Measurements from ENCODE around the gene EEFSEC. TPM values are rescaled to one million over a fixed set of nuclear protein-coding genes. Genes with fewer than 3 reads are reported as not detected.

EEFSEC gene
- total RNA-seq, 2 experiments from 2014 or later: 19.4 to 19.7 TPM

GRCh38 chr3:128346562-128346961 lies 193.3 kb downstream of the EEFSEC start:
- Mint-ChIP-seq H3K4me1 (no peaks in the 10 kb centered on the region), H3K27ac (no peak overlapping the region), H3K4me3 (no peak overlapping the region), H3K36me3 (no peaks in the 10 kb centered on the region), H3K9me3 (ENCODE audit: low read depth) (no peaks in the 10 kb centered on the region), H3K27me3 (no peaks in the 10 kb centered on the region)
- ATAC-seq: no peak
- CTCF ChIA-PET: no interaction called here
- no peak for DNase-seq

GRCh38 chr3:128347282-128347681 lies 194.0 kb downstream of the EEFSEC start:
- Mint-ChIP-seq H3K4me1 (no peaks in the 10 kb centered on the region), H3K9me3 (ENCODE audit: low read depth) (no peaks in the 10 kb centered on the region), H3K4me3 (no peak overlapping the region), H3K36me3 (no peaks in the 10 kb centered on the region), H3K27me3 (no peaks in the 10 kb centered on the region), H3K27ac (no peak overlapping the region)
- DNase-seq (no peak), ATAC-seq (no peak)
- CTCF ChIA-PET: no interaction called here

DNA sequence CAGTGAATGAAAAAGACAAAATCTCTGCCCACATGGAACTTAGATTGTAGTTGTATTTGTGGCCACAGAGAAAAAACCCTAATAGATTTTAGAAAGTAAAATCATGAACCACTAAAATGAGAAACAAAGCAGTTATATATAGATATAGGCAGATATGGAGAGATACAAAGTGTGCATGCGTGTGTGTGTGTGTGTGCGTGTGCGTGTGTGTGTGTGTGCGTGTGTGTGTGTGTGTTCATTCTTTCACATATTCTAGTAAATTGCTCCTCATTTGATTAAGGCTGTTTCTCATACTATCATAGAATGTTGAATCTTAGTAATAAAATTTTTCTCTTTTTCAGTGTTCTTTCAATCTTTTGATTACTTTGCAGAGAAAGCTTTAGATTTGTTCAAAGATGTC lies 194.8 kb downstream of the EEFSEC start:
- Mint-ChIP-seq H3K27me3 (no peaks in the 10 kb centered on the region), H3K27ac (no peak overlapping the region), H3K4me1 (no peaks in the 10 kb centered on the region), H3K9me3 (ENCODE audit: low read depth) (no peaks in the 10 kb centered on the region), H3K4me3 (no peak overlapping the region), H3K36me3 (no peaks in the 10 kb centered on the region)
- CTCF ChIA-PET: no interaction called here
- ATAC-seq (no peak), DNase-seq (no peak)

- Mint-ChIP-seq H3K27me3 (no peaks in the 10 kb centered on the region), H3K36me3 (no peaks in the 10 kb centered on the region), H3K4me3 (no peak overlapping the region), H3K4me1 (no peaks in the 10 kb centered on the region), H3K9me3 (ENCODE audit: low read depth) (no peaks in the 10 kb centered on the region), H3K27ac (no peak overlapping the region)
- DNase-seq: no peak
- ATAC-seq: no peak
- CTCF ChIA-PET: no interaction called here
These were observed 195.7 kb downstream of the EEFSEC start for GRCh38 chr3:128348805-128349531.

GRCh38 chr3:128349963-128350599 lies 196.8 kb downstream of the EEFSEC start:
- no peak overlapping the region for H3K27ac Mint-ChIP-seq
- no peak for ATAC-seq
- no peak overlapping the region for H3K4me3 Mint-ChIP-seq
- no peaks in the 10 kb centered on the region for H3K9me3 Mint-ChIP-seq (ENCODE audit: low read depth)
- CTCF ChIA-PET: no interaction called here
- no peaks in the 10 kb centered on the region for H3K36me3 Mint-ChIP-seq
- H3K4me1 Mint-ChIP-seq: no peaks in the 10 kb centered on the region
- no peaks in the 10 kb centered on the region for H3K27me3 Mint-ChIP-seq
- no peak for DNase-seq

GRCh38 chr3:128351546-128351945 lies 198.3 kb downstream of the EEFSEC start:
- ATAC-seq (no peak), DNase-seq (no peak)
- CTCF ChIA-PET: no interaction called here
- Mint-ChIP-seq H3K4me1 (no peaks in the 10 kb centered on the region), H3K9me3 (ENCODE audit: low read depth) (no peaks in the 10 kb centered on the region), H3K36me3 (no peaks in the 10 kb centered on the region), H3K27ac (no peak overlapping the region), H3K4me3 (no peak overlapping the region), H3K27me3 (no peaks in the 10 kb centered on the region)

DNA sequence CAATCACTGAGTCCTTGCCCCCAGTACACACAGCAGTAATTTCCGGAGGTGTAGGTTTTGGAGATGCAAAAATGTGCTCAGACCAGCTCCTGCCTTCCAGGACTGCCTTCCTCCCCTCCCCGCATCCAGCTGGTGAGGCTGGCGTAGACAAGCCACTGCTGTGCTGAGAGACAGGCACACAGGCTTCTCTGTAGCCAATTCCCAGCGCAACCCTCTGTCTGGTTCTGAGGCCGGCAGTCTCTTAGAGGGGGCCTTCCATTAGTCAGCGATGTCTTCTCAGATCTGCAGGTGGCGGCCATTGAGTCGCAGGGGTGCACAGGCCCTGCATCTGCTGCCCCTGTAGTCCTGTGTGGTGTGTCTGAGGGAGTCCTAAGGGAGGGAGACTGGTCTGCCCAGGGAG lies 199.0 kb downstream of the EEFSEC start:
- no peak for ATAC-seq
- Mint-ChIP-seq H3K9me3 (ENCODE audit: low read depth) (no peaks in the 10 kb centered on the region), H3K36me3 (no peaks in the 10 kb centered on the region), H3K4me1 (no peaks in the 10 kb centered on the region), H3K27ac (no peak overlapping the region), H3K4me3 (no peak overlapping the region), H3K27me3 (no peaks in the 10 kb centered on the region)
- CTCF ChIA-PET: no interaction called here
- DNase-seq: no peak

DNA sequence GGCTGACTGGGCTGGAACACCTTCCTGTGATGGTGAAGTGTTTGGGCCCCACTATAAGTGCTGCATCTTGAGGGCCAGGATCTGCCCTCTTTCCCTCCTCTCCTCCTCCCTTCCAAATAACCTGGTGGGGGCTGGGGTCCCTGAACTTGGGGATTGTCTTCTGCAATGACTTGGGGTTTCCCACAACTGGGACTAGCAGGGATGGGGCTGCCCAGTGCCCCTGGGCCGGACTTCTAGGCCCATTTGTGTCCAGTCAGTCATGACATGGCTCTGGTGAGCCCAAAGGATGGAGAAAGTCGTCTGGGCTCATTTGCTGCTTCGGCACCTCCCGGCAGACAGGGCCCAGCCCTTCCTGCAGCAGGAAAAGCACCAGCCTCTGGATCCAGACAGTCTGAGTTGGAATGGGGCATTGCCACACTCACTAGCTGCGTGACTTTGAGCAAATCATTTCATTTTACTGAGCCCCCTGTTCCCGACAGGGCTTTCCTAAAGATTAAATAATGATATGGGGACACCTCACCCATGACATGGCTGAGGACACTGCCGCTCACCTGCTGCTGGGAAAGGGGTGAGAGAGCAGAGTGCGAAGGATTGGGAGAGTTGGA lies 200.2 kb downstream of the EEFSEC start:
- ATAC-seq (no peak), DNase-seq (no peak)
- H3K27ac Mint-ChIP-seq: no peak overlapping the region
- no peak overlapping the region for H3K4me3 Mint-ChIP-seq
- H3K27me3 Mint-ChIP-seq: no peaks in the 10 kb centered on the region
- H3K36me3 Mint-ChIP-seq: no peaks in the 10 kb centered on the region
- H3K4me1 Mint-ChIP-seq: no peaks in the 10 kb centered on the region
- H3K9me3 Mint-ChIP-seq (ENCODE audit: low read depth): no peaks in the 10 kb centered on the region
- CTCF ChIA-PET: no interaction called here

DNA sequence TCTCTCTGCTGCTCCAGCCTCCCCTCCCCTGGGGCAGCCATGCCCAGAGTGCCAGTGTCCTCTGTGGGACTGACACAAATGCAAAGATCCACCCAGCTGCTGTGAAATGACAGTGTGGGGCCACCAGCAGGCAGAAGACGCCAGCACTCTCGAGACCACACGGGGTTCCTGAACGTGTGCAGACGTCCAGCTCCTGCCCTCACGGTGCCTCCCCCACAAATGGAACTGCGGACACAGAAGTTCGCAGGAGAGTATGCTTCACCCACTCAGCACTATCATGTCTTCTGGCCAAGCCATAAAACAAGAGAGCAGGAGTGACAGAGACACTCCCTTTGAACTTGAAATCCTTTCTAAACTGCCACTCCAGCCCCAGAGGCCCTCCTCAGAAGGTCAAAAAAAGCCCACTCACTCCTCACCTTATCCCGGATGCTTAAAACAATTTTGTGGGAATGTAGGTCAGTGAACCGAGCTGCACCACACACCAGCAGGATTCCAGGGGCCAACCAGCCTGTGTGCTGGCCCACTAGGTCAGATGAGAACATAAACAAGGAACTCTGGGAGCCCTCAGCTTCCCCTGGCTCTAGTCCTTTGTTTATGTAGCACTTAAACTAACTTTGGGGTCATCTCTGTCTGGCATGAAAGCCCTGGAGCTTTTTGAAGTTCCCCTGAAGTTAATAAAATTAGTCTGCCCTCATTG lies 200.9 kb downstream of the EEFSEC start:
- CTCF ChIA-PET: no interaction called here
- ATAC-seq: no peak
- Mint-ChIP-seq H3K4me3 (no peak overlapping the region), H3K36me3 (no peaks in the 10 kb centered on the region), H3K9me3 (ENCODE audit: low read depth) (no peaks in the 10 kb centered on the region), H3K27me3 (no peaks in the 10 kb centered on the region), H3K4me1 (no peaks in the 10 kb centered on the region), H3K27ac (no peak overlapping the region)
- DNase-seq: no peak

GRCh38 chr3:128354788-128355542 lies 201.7 kb downstream of the EEFSEC start:
- no peaks in the 10 kb centered on the region for H3K27me3 Mint-ChIP-seq
- no peaks in the 10 kb centered on the region for H3K9me3 Mint-ChIP-seq (ENCODE audit: low read depth)
- ATAC-seq (no peak), DNase-seq (no peak)
- H3K27ac Mint-ChIP-seq: no peak overlapping the region
- no peaks in the 10 kb centered on the region for H3K36me3 Mint-ChIP-seq
- H3K4me1 Mint-ChIP-seq: no peaks in the 10 kb centered on the region
- CTCF ChIA-PET: interaction anchor here (0.6 kb wide), 1 partner anchor 468 kb away, joined by 3 read pairs; no protein-coding TSS in a partner anchor
- H3K4me3 Mint-ChIP-seq: no peak overlapping the region

DNA sequence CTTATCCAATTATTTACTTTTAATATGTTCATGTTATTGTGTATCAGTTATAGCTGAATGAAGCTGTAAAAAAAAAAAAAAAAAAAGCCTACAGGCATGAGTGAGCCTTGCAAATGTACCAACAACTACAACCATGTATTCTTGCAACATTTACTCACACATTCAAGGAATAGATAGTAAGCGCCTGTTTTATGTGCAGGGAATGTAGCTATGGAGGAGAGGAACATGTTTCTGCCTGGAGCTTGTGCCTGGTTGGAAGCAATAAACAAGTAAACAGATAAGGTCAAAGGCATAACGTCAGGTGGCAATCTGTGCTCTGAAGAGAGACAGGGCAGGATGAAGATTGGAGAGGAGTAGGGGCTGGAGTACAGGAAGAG lies 202.2 kb downstream of the EEFSEC start:
- Mint-ChIP-seq H3K4me1 (no peaks in the 10 kb centered on the region), H3K27ac (no peak overlapping the region), H3K4me3 (no peak overlapping the region), H3K9me3 (ENCODE audit: low read depth) (no peaks in the 10 kb centered on the region), H3K36me3 (no peaks in the 10 kb centered on the region), H3K27me3 (no peaks in the 10 kb centered on the region)
- ATAC-seq: no peak
- CTCF ChIA-PET: interaction anchor here (0.6 to 1.0 kb wide), 2 partner anchors 11 to 468 kb away, joined by 3 read pairs; no protein-coding TSS in a partner anchor
- no peak for DNase-seq

GRCh38 chr3:128356822-128357221 lies 203.5 kb downstream of the EEFSEC start:
- H3K4me3 Mint-ChIP-seq: no peak overlapping the region
- no peaks in the 10 kb centered on the region for H3K36me3 Mint-ChIP-seq
- H3K27me3 Mint-ChIP-seq: no peaks in the 10 kb centered on the region
- DNase-seq: no peak
- CTCF ChIA-PET: interaction anchor here (1.3 kb wide), 1 partner anchor 69 kb away, joined by 4 read pairs; no protein-coding TSS in a partner anchor
- no peaks in the 10 kb centered on the region for H3K9me3 Mint-ChIP-seq (ENCODE audit: low read depth)
- H3K27ac Mint-ChIP-seq: no peak overlapping the region
- H3K4me1 Mint-ChIP-seq: no peaks in the 10 kb centered on the region
- ATAC-seq: no peak

DNA sequence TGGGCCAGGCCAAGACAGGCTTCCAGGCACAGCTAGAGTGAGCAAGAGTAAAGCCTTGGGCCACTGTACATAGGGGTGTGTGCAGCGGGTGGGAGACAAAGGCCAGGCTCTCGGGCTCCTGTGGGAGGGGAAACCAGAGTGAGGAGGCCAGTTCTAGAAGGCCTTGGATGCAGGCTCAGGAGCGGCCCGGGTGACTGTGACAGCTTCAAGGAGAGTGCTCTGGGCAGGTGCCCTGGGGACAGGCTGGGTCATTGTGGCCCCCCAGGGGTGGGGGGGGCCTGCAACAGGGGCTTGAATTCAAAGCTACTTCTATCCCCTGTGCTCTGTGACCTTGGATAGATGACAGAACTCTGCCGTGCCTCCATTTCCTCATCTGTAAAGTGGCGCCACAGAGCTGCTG lies 204.3 kb downstream of the EEFSEC start:
- no peaks in the 10 kb centered on the region for H3K9me3 Mint-ChIP-seq (ENCODE audit: low read depth)
- H3K4me3 Mint-ChIP-seq: no peak overlapping the region
- no peaks in the 10 kb centered on the region for H3K27me3 Mint-ChIP-seq
- CTCF ChIA-PET: interaction anchor here (1.3 kb wide), 1 partner anchor 68 kb away, joined by 4 read pairs; no protein-coding TSS in a partner anchor
- H3K4me1 Mint-ChIP-seq: no peaks in the 10 kb centered on the region
- no peak overlapping the region for H3K27ac Mint-ChIP-seq
- ATAC-seq: no peak
- H3K36me3 Mint-ChIP-seq: no peaks in the 10 kb centered on the region
- no peak for DNase-seq

Measured in activated CD8-positive, alpha-beta memory T cell treated with anti-CD3 and anti-CD28 coated beads, Interleukin-2, amount 10 ng/mL, durations not matched to agents 7 days and 5 days (primary cell).